ENCODE measurements around the gene IL23R. TPM values are rescaled to one million over a fixed set of nuclear protein-coding genes. Genes with fewer than 3 reads are reported as not detected.

IL23R gene
- total and polyA plus RNA-seq, 2 donors (not counting 1 experiment from before 2014, with no cell fraction given), result not detected

DNA sequence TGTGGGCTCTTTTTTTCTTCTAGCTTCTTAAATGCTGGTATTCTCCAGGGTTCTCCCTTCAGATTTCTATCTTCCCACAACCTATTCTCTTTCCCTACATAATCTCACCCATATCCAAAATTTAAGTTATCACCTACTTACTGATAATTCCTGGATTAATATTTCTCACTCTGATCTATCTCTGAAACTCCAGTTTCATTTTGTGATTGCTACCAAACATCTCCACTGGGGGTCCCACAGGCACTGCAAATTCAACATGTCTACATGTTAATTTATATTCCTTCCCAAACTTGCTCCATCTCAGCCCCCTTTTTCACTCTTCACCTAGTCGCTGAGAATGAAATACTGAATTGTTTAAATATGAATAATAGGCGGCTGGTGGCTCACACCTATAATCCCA, 21.6 kb upstream of the IL23R start:
- POLR2A ChIA-PET, result no interaction called here
- peaks cover 9% of the 10 kb centered on the region for H3K4me1 Mint-ChIP-seq

DNA sequence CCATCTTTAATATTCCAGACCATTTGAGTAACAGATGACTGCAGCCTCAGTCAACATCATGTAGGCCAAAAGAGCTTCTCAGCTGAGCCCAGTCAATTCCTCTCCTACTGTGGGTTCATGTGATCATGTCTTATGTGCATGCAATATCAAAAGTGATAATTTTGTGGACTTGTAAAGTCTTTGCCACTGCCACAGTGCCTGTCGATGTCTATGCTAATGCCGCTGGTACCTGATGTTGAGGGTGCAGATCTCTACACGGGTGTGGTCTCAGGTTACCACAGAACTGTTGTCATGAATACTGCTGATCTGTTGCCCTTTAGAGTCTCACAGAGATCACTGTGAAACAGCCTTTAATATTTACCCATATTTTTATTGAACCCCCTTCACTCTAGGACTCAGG, 20.2 kb upstream of the IL23R start:
- no peak overlapping the region for H3K4me3 Mint-ChIP-seq
- ChIA-PET CTCF (interaction anchor here (1.2 to 7.7 kb wide), 3 partner anchors 10 to 152 kb away, joined by 4 to 266 read pairs (median 6); no protein-coding TSS in a partner anchor), POLR2A (no interaction called here)
- DNase-seq (no peak), ATAC-seq (ENCODE audit: low read depth) (no peak)
- Histone ChIP-seq H3K27me3 (replicated peaks in 1 of 4; ENCODE audit: control extremely low read depth in 1 of 4, control insufficient read depth in 3 of 4, insufficient read depth in 4 of 4, low read length in 3 of 4) (no peaks in the 10 kb centered on the region), H3K27ac (ENCODE audit: low read length in 2 of 2) (no peak overlapping the region), H3K9me3 (ENCODE audit: control extremely low read depth in 1 of 3, control insufficient read depth in 2 of 3, insufficient read depth in 1 of 3, low read length in 2 of 3) (no peaks in the 10 kb centered on the region), H3K4me2 (replicated peaks; ENCODE audit: low read depth, low read length, poor library complexity, severe bottlenecking) (no peak overlapping the region), H3K79me2 (ENCODE audit: control insufficient read depth, insufficient read depth, low read length) (no peaks in the 10 kb centered on the region), H3K4me1 (ENCODE audit: control insufficient read depth in 2 of 2, insufficient read depth in 2 of 2, low read length in 2 of 2) (peaks cover 7 to 9% of the 10 kb centered on the region in 2 donors), H3K36me3 (replicated peaks in 1 of 2; ENCODE audit: control extremely low read depth in 1 of 2, control insufficient read depth in 1 of 2, extremely low read depth in 1 of 2, insufficient read depth in 2 of 2, low read length in 1 of 2) (no peaks in the 10 kb centered on the region), H3K4me3 (ENCODE audit: control extremely low read depth in 1 of 5, extremely low read depth in 1 of 5, insufficient read depth in 1 of 5, low read depth in 2 of 5, low read length in 4 of 5) (no peak overlapping the region), H2AFZ (ENCODE audit: insufficient read depth, low read depth, low read length, poor library complexity, severe bottlenecking) (no peak overlapping the region), H3K9ac (ENCODE audit: low read length) (no peak overlapping the region), H4K20me1 (ENCODE audit: control insufficient read depth, insufficient read depth, low read length, poor library complexity, severe bottlenecking) (no peaks in the 10 kb centered on the region)
- peaks cover 9% of the 10 kb centered on the region for H3K4me1 Mint-ChIP-seq
- WGBS (ENCODE audit: insufficient coverage), result 100% methylated on average over 3 of the region's 3 CpGs
- no peaks in the 10 kb centered on the region for H3K9me3 Mint-ChIP-seq (ENCODE audit: insufficient read depth)
- no peak for TF ChIP-seq EZH2 (IDR thresholded peaks at IDR 0.05; ENCODE audit: borderline replicate concordance, insufficient read depth, low read depth, low read length, poor library complexity, severe bottlenecking)
- TF ChIP-seq, protein P1, sequence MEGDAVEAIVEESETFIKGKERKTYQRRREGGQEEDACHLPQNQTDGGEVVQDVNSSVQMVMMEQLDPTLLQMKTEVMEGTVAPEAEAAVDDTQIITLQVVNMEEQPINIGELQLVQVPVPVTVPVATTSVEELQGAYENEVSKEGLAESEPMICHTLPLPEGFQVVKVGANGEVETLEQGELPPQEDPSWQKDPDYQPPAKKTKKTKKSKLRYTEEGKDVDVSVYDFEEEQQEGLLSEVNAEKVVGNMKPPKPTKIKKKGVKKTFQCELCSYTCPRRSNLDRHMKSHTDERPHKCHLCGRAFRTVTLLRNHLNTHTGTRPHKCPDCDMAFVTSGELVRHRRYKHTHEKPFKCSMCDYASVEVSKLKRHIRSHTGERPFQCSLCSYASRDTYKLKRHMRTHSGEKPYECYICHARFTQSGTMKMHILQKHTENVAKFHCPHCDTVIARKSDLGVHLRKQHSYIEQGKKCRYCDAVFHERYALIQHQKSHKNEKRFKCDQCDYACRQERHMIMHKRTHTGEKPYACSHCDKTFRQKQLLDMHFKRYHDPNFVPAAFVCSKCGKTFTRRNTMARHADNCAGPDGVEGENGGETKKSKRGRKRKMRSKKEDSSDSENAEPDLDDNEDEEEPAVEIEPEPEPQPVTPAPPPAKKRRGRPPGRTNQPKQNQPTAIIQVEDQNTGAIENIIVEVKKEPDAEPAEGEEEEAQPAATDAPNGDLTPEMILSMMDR (IDR thresholded peaks at IDR 0.05), result no peak
- intact Hi-C loops (cut with micrococcal nuclease), result loop anchor here (5.0 kb wide), 1 partner anchor 34 kb away; no protein-coding TSS in a partner anchor
- H3K27ac Mint-ChIP-seq, result no peak overlapping the region
- H3K27me3 Mint-ChIP-seq, result no peaks in the 10 kb centered on the region

More for the DNA sequence above, 21.6 kb upstream of the IL23R start:
- no peak overlapping the region for H3K27ac ChIP-seq (ENCODE audit: low read length in 2 of 2)
- H3K4me3 ChIP-seq (ENCODE audit: control extremely low read depth in 1 of 5, extremely low read depth in 1 of 5, insufficient read depth in 1 of 5, low read depth in 2 of 5, low read length in 4 of 5), result no peak overlapping the region
- H3K79me2 ChIP-seq (ENCODE audit: control insufficient read depth, insufficient read depth, low read length), result no peaks in the 10 kb centered on the region
- CTCF ChIA-PET, result interaction anchor here (0.9 to 7.7 kb wide), 7 partner anchors 10 to 382 kb away, joined by 3 to 266 read pairs (median 5); partner anchors contain the start of genes C1orf141 and SLC35D1
- peaks cover 7 to 9% of the 10 kb centered on the region in 2 donors for H3K4me1 ChIP-seq (ENCODE audit: control insufficient read depth in 2 of 2, insufficient read depth in 2 of 2, low read length in 2 of 2)
- no peaks in the 10 kb centered on the region for H3K9me3 Mint-ChIP-seq (ENCODE audit: insufficient read depth)
- DNase-seq, result no peak
- no peak for TF ChIP-seq EZH2 (IDR thresholded peaks at IDR 0.05; ENCODE audit: borderline replicate concordance, insufficient read depth, low read depth, low read length, poor library complexity, severe bottlenecking)
- TF ChIP-seq, protein P1 (IDR thresholded peaks at IDR 0.05), result peak; percentile 56
- no peaks in the 10 kb centered on the region for H4K20me1 ChIP-seq (ENCODE audit: control insufficient read depth, insufficient read depth, low read length, poor library complexity, severe bottlenecking)
- H3K27ac Mint-ChIP-seq, result no peak overlapping the region
- no peak overlapping the region for H3K4me3 Mint-ChIP-seq
- H3K27me3 ChIP-seq (replicated peaks in 1 of 4; ENCODE audit: control extremely low read depth in 1 of 4, control insufficient read depth in 3 of 4, insufficient read depth in 4 of 4, low read length in 3 of 4), result no peaks in the 10 kb centered on the region
- no peak overlapping the region for H2AFZ ChIP-seq (ENCODE audit: insufficient read depth, low read depth, low read length, poor library complexity, severe bottlenecking)
- intact Hi-C loops (cut with micrococcal nuclease), result loop anchor here (5.0 kb wide), 1 partner anchor 32 kb away; no protein-coding TSS in a partner anchor
- H3K4me2 ChIP-seq (replicated peaks; ENCODE audit: low read depth, low read length, poor library complexity, severe bottlenecking), result no peak overlapping the region
- WGBS (ENCODE audit: insufficient coverage), result no CpG with 5 or more reads among the region's 2 CpGs
- H3K27me3 Mint-ChIP-seq, result no peaks in the 10 kb centered on the region
- no peaks in the 10 kb centered on the region for H3K36me3 ChIP-seq (replicated peaks in 1 of 2; ENCODE audit: control extremely low read depth in 1 of 2, control insufficient read depth in 1 of 2, extremely low read depth in 1 of 2, insufficient read depth in 2 of 2, low read length in 1 of 2)
- no peak overlapping the region for H3K9ac ChIP-seq (ENCODE audit: low read length)
- no peak for ATAC-seq (ENCODE audit: low read depth)
- H3K9me3 ChIP-seq (ENCODE audit: control extremely low read depth in 1 of 3, control insufficient read depth in 2 of 3, insufficient read depth in 1 of 3, low read length in 2 of 3), result no peaks in the 10 kb centered on the region
